Astrocyte (in vitro differentiated cells and primary cell): ENCODE results near the gene B3GNT7.

Source experiments
- EZH2 ChIP-seq: IDR thresholded peaks from 2 replicates; pipeline ENCODE4 v1.6.1; 2012; ENCODE audit warnings: mild to moderate bottlenecking, low read length, inconsistent platforms; ENCODE audit not compliant: insufficient read depth
- TF ChIP-seq, protein P1 (sequence below): IDR thresholded peaks from 2 replicates; pipeline ENCODE4 v1.5.1; 2011; ENCODE audit warnings: low read depth, mild to moderate bottlenecking, inconsistent platforms, low read length, moderate library complexity; ENCODE audit not compliant: insufficient read depth

GRCh38 chr2:231379266-231380215 lies 16.0 kb upstream of the B3GNT7 start:
- TF ChIP-seq, protein P1, sequence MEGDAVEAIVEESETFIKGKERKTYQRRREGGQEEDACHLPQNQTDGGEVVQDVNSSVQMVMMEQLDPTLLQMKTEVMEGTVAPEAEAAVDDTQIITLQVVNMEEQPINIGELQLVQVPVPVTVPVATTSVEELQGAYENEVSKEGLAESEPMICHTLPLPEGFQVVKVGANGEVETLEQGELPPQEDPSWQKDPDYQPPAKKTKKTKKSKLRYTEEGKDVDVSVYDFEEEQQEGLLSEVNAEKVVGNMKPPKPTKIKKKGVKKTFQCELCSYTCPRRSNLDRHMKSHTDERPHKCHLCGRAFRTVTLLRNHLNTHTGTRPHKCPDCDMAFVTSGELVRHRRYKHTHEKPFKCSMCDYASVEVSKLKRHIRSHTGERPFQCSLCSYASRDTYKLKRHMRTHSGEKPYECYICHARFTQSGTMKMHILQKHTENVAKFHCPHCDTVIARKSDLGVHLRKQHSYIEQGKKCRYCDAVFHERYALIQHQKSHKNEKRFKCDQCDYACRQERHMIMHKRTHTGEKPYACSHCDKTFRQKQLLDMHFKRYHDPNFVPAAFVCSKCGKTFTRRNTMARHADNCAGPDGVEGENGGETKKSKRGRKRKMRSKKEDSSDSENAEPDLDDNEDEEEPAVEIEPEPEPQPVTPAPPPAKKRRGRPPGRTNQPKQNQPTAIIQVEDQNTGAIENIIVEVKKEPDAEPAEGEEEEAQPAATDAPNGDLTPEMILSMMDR = no peak
- no peak for TF ChIP-seq EZH2
